ENCODE data around the gene NPTN. TPM values are rescaled to one million over a fixed set of nuclear protein-coding genes. Genes with fewer than 3 reads are reported as not detected.

NPTN gene
- total RNA-seq, 1 donor from 2014 or later: 106 TPM

GRCh38 chr15:73633991-73634495 is 854 bp upstream of the NPTN start:
- DNase-seq (ENCODE audit: low spot score in 2 of 2) (no peak), FAIRE-seq (no peak)

GRCh38 chr15:73632670-73633058 is 525 bp downstream of the NPTN start:
- no peak for DNase-seq (ENCODE audit: low spot score in 2 of 2)
- no peak for FAIRE-seq

GRCh38 chr15:73631915-73632669 is 1.1 kb downstream of the NPTN start:
- FAIRE-seq: no peak

GRCh38 chr15:73630921-73631362 is 2.2 kb downstream of the NPTN start:
- DNase-seq (ENCODE audit: low spot score in 2 of 2): no peak
- FAIRE-seq: no peak

More at GRCh38 chr15:73631915-73632669, 1.1 kb downstream of the NPTN start:
- peak; percentile 24 to 29 for DNase-seq (ENCODE audit: low spot score in 2 of 2)

- DNase-seq (ENCODE audit: low spot score in 2 of 2): no peak
- FAIRE-seq: no peak
Observed at GRCh38 chr15:73629798-73630429, 3.3 kb downstream of the NPTN start.

- DNase-seq (ENCODE audit: low spot score in 2 of 2) (no peak), FAIRE-seq (no peak)
Observed at GRCh38 chr15:73628976-73629797, 4.0 kb downstream of the NPTN start.

- no peak for FAIRE-seq
- no peak for DNase-seq (ENCODE audit: low spot score in 2 of 2)
Observed at GRCh38 chr15:73628102-73628501, 5.1 kb downstream of the NPTN start.

GRCh38 chr15:73626072-73626471 is 7.1 kb downstream of the NPTN start:
- no peak for FAIRE-seq

GRCh38 chr15:73624530-73624929 is 8.7 kb downstream of the NPTN start:
- FAIRE-seq (no peak), DNase-seq (ENCODE audit: low spot score in 2 of 2) (no peak)

More at GRCh38 chr15:73626072-73626471, 7.1 kb downstream of the NPTN start:
- no peak for DNase-seq (ENCODE audit: low spot score in 2 of 2)

- FAIRE-seq (no peak), DNase-seq (ENCODE audit: low spot score in 2 of 2) (no peak)
Observed at GRCh38 chr15:73621286-73621826, 11.8 kb downstream of the NPTN start.

GRCh38 chr15:73620078-73620477 is 13.1 kb downstream of the NPTN start:
- DNase-seq (ENCODE audit: low spot score in 2 of 2) (no peak), FAIRE-seq (no peak)

- FAIRE-seq: no peak
- no peak for DNase-seq (ENCODE audit: low spot score in 2 of 2)
Observed at GRCh38 chr15:73617913-73618312, 15.3 kb downstream of the NPTN start.

- DNase-seq (ENCODE audit: low spot score in 2 of 2): no peak
Observed at GRCh38 chr15:73617301-73617831, 15.8 kb downstream of the NPTN start.

GRCh38 chr15:73608941-73609340 is 24.2 kb downstream of the NPTN start:
- FAIRE-seq (no peak), DNase-seq (ENCODE audit: low spot score in 2 of 2) (no peak)

More at GRCh38 chr15:73617301-73617831, 15.8 kb downstream of the NPTN start:
- FAIRE-seq: no peak

- FAIRE-seq (no peak), DNase-seq (ENCODE audit: low spot score in 2 of 2) (no peak)
Observed at GRCh38 chr15:73608475-73608874, 24.7 kb downstream of the NPTN start.

- DNase-seq (ENCODE audit: low spot score in 2 of 2): no peak
- FAIRE-seq: no peak
Observed at GRCh38 chr15:73607843-73608242, 25.3 kb downstream of the NPTN start.

GRCh38 chr15:73607405-73607804 is 25.8 kb downstream of the NPTN start:
- no peak for DNase-seq (ENCODE audit: low spot score in 2 of 2)

GRCh38 chr15:73605759-73606436 is 27.3 kb downstream of the NPTN start:
- DNase-seq (ENCODE audit: low spot score in 2 of 2): no peak
- FAIRE-seq: no peak

More at GRCh38 chr15:73607405-73607804, 25.8 kb downstream of the NPTN start:
- no peak for FAIRE-seq

GRCh38 chr15:73604477-73604876 is 28.7 kb downstream of the NPTN start:
- DNase-seq (ENCODE audit: low spot score in 2 of 2): no peak
- FAIRE-seq: no peak

GRCh38 chr15:73602992-73603391 is 30.2 kb downstream of the NPTN start:
- DNase-seq (ENCODE audit: low spot score in 2 of 2): no peak

More at GRCh38 chr15:73602992-73603391, 30.2 kb downstream of the NPTN start:
- no peak for FAIRE-seq
